IMR-90 (cell line): ENCODE measurements around the gene SLC25A11. TPM values are rescaled to one million over a fixed set of nuclear protein-coding genes. Genes with fewer than 3 reads are reported as not detected.
A peak's percentile ranks its signal among the peaks of the same experiment; 100 is the strongest.

ENCODE experiments used
- ATAC-seq: fragments of 200-7000 bp; cut with Tn5 transposase; 2 replicates; pipeline ENCODE4 v1.9.1; 2020; ENCODE audit warnings: low read depth, mild to moderate bottlenecking, moderate library complexity
- BruUV-seq: library from RNA; stranded (reverse); fragments of 400-500 nt; replicated peaks from 2 replicates; lab custom pipeline; 2021; lab: Mats Ljungman, UMichigan
- CTCF ChIA-PET: fragments of 300-600 bp; formaldehyde crosslinking; extraction: SDS; loops from one replicate; lab custom pipeline; 2021; ENCODE audit warnings: antibody characterized with exemption; lab: Yijun Ruan, JAX
- POLR2A ChIA-PET: fragments of 300-600 bp; sonication (Branson Sonifier 250); formaldehyde crosslinking; loops from one replicate; lab custom pipeline; 2022; ENCODE audit warnings: antibody characterized with exemption; ENCODE audit not compliant: unreplicated experiment; lab: Charles Lee
- DNase-seq: peaks from one replicate; pipeline ENCODE4 v3.0.0; 2013
- H2AFZ ChIP-seq: replicated peaks from 2 replicates; pipeline ENCODE3; 2013; ENCODE audit warnings: low read length, mild to moderate bottlenecking; ENCODE audit not compliant: poor library complexity
- H2AK5ac ChIP-seq: 2 replicates; pipeline ENCODE4 v1.6.1; 2013; ENCODE audit warnings: low read depth, low read length, inconsistent platforms
- H2AK9ac ChIP-seq: replicated peaks from 2 replicates; pipeline ENCODE3; 2013; ENCODE audit warnings: mild to moderate bottlenecking, low read depth, low read length, moderate library complexity; ENCODE audit not compliant: poor library complexity
- H2BK120ac ChIP-seq: 2 replicates; pipeline ENCODE4 v1.6.1; 2013; ENCODE audit warnings: low read depth, low read length, inconsistent platforms
- H2BK15ac ChIP-seq: 3 replicates; pipeline ENCODE4 v1.6.1; 2013; ENCODE audit warnings: low read depth, low read length, inconsistent platforms
- H2BK20ac ChIP-seq: 2 replicates; pipeline ENCODE4 v1.6.1; 2013; ENCODE audit warnings: low read depth, mild to moderate bottlenecking, inconsistent platforms, low read length, moderate library complexity
- H2BK5ac ChIP-seq: 2 replicates; pipeline ENCODE4 v1.6.1; 2013; ENCODE audit warnings: mild to moderate bottlenecking, low read depth, low read length, inconsistent platforms; ENCODE audit not compliant: poor library complexity, severe bottlenecking
- H3K14ac ChIP-seq: replicated peaks from 2 replicates; pipeline ENCODE4 v1.6.1; 2013; ENCODE audit warnings: low read depth, low read length, inconsistent platforms
- H3K18ac ChIP-seq: 2 replicates; pipeline ENCODE4 v1.6.1; 2013; ENCODE audit warnings: low read depth, low read length, control low read depth
- H3K23ac ChIP-seq: 2 replicates; pipeline ENCODE4 v1.6.1; 2013; ENCODE audit warnings: low read depth, low read length, inconsistent platforms
- H3K27ac ChIP-seq: 2 replicates; pipeline ENCODE4 v1.5.1; 2013; ENCODE audit warnings: mild to moderate bottlenecking, control low read depth, low read length; ENCODE audit not compliant: insufficient read depth
- H3K27me3 ChIP-seq: 2 replicates; pipeline ENCODE4 v1.6.1; 2013; ENCODE audit warnings: low read length; ENCODE audit not compliant: control insufficient read depth, insufficient read depth
- H3K36me3 ChIP-seq: 2 replicates; pipeline ENCODE4 v1.6.1; 2013; ENCODE audit warnings: low read length, mixed read lengths; ENCODE audit not compliant: control insufficient read depth, insufficient read depth
- H3K4ac ChIP-seq: 2 replicates; pipeline ENCODE4 v1.6.1; 2013; ENCODE audit warnings: low read depth, low read length, inconsistent platforms
- H3K4me1 ChIP-seq: 2 replicates; pipeline ENCODE4 v1.6.1; 2013; ENCODE audit warnings: low read length, mixed read lengths; ENCODE audit not compliant: control insufficient read depth, insufficient read depth
- H3K4me2 ChIP-seq: 2 replicates; pipeline ENCODE4 v1.6.1; 2013; ENCODE audit warnings: low read depth, mild to moderate bottlenecking, control low read depth, low read length, moderate library complexity
- H3K4me3 ChIP-seq: 2 replicates; pipeline ENCODE4 v1.5.1; 2013; ENCODE audit warnings: low read depth, mild to moderate bottlenecking, control low read depth, low read length, moderate library complexity; ENCODE audit not compliant: insufficient read depth
- H3K56ac ChIP-seq: 2 replicates; pipeline ENCODE4 v1.6.1; 2013; ENCODE audit warnings: low read length, inconsistent platforms; ENCODE audit not compliant: insufficient read depth; ENCODE audit errors: extremely low read depth
- H3K79me1 ChIP-seq, 2 experiments: 2 replicates each; pipeline ENCODE4 v1.6.1; 2013; ENCODE audit warnings: low read length in 2 of 2, inconsistent platforms in 1 of 2, low read depth in 1 of 2
- H3K9ac ChIP-seq: 2 replicates; pipeline ENCODE4 v1.6.1; 2013; ENCODE audit warnings: low read depth, low read length, control low read depth
- H3K9me1 ChIP-seq: 2 replicates; pipeline ENCODE4 v1.6.1; 2013; ENCODE audit warnings: low read length, inconsistent platforms; ENCODE audit not compliant: insufficient read depth
- H3K9me3 ChIP-seq: 2 replicates; pipeline ENCODE4 v1.6.1; 2013; ENCODE audit warnings: low read length; ENCODE audit not compliant: control insufficient read depth, insufficient read depth
- H4K20me1 ChIP-seq: 2 replicates; pipeline ENCODE4 v1.6.1; 2013; ENCODE audit warnings: low read length, inconsistent platforms; ENCODE audit not compliant: insufficient read depth
- H4K5ac ChIP-seq: 2 replicates; pipeline ENCODE4 v1.6.1; 2013; ENCODE audit warnings: mild to moderate bottlenecking, low read depth, low read length, control low read depth
- H4K8ac ChIP-seq, 2 experiments: 2 replicates each; pipeline ENCODE4 v1.6.1; 2013; ENCODE audit warnings: low read depth in 2 of 2, low read length in 2 of 2, control low read depth in 1 of 2, inconsistent platforms in 1 of 2
- H4K91ac ChIP-seq: 2 replicates; pipeline ENCODE4 v1.6.1; 2013; ENCODE audit warnings: low read depth, low read length, inconsistent platforms; ENCODE audit not compliant: insufficient read depth
- BHLHE40 ChIP-seq: fragments of 150-350 bp; IDR thresholded peaks from 2 replicates; pipeline ENCODE4 v1.6.1; 2016; ENCODE audit warnings: mild to moderate bottlenecking, low read depth, low read length
- MAZ ChIP-seq: IDR thresholded peaks from 2 replicates; pipeline ENCODE4 v1.6.1; 2012; ENCODE audit warnings: low read depth, mild to moderate bottlenecking, low read length, improper control_type of control experiment, moderate library complexity, borderline replicate concordance
- RFX5 ChIP-seq: IDR thresholded peaks from 2 replicates; pipeline ENCODE4 v1.8.0; 2012; ENCODE audit warnings: low read depth, mild to moderate bottlenecking, low read length, moderate library complexity
- USF2 ChIP-seq: fragments of 150-350 bp; IDR thresholded peaks from 2 replicates; pipeline ENCODE4 v1.6.1; 2017; ENCODE audit warnings: mild to moderate bottlenecking, antibody characterized with exemption, low read length, low read depth
- WGBS, 2 experiments: methylation state at CpG; one replicate each; pipeline versions ENCODE4 v1.1.5 to v1.1.7; 2013; ENCODE audit warnings: missing lambda C conversion rate in 2 of 2; ENCODE audit not compliant: insufficient read length in 1 of 2; ENCODE audit errors: extremely low coverage in 2 of 2; 5-methylcytosine and 5-hydroxymethylcytosine counted together
- dilution Hi-C: fragments of 300-500 bp; cut with HindIII; formaldehyde crosslinking; loops from one replicate; pipeline ENCODE4 v1.14.3; 2018; ENCODE audit warnings: low sequenced_read_pairs; ENCODE audit not compliant: unreplicated experiment
- in situ Hi-C: fragments of 300-500 bp; cut with MboI; formaldehyde crosslinking; loops from 3 replicates; pipeline ENCODE4 v1.14.3; 2019; ENCODE audit warnings: low sequenced_read_pairs, inconsistent platforms, mixed read lengths
- intact Hi-C: fragments of 100-400 bp; cut with micrococcal nuclease; formaldehyde crosslinking; loops from 2 replicates; pipeline ENCODE4 v1.10.0; 2022
- polyA plus RNA-seq, 3 experiments: library from polyadenylated mRNA; depleted of rRNA; stranded (reverse); fragments of >200 nt; gene quantifications; 2 replicates each; pipeline ENCODE4 v1.2.3, GENCODE V29; 2012; ENCODE audit warnings: low replicate concordance in 1 of 3
- total RNA-seq: library from RNA; depleted of rRNA; stranded (reverse); fragments of >200 nt; gene quantifications from 2 replicates; pipeline ENCODE4 v1.2.3, GENCODE V29; 2012

SLC25A11 gene
- total and polyA plus RNA-seq, 2 of the 4 experiments (the other 2 are of a cell fraction): 35.0 to 62.2 TPM

- peak overlapping the region; percentile 96 to 97; a peak in 2 of 4 replicates for H4K8ac ChIP-seq
- no TSS peak for BruUV-seq
- peak overlapping the region; percentile 88; the same call in 1 of the 2 replicates for H3K23ac ChIP-seq
- peaks cover 22% of the 10 kb centered on the region for H3K9me1 ChIP-seq
- H2AFZ ChIP-seq: no peak overlapping the region
- H4K20me1 ChIP-seq: peaks cover 3% of the 10 kb centered on the region; the same call in 1 of the 2 replicates
- H2AK5ac ChIP-seq: 0 out of 2 replicates have a peak overlapping the region, but pooled peaks have one; percentile 17
- H3K4ac ChIP-seq: peak overlapping the region; percentile 100
- no peak overlapping the region for H3K9ac ChIP-seq
- H3K4me3 ChIP-seq: no peak overlapping the region
- no peaks in the 10 kb centered on the region for H3K27me3 ChIP-seq
- no peak overlapping the region; the same call in 1 of the 2 replicates for H3K4me2 ChIP-seq
- peak overlapping the region; percentile 79 for H3K27ac ChIP-seq
- H3K14ac ChIP-seq: peak overlapping the region; percentile 83; the same call in 1 of the 2 replicates
- intact Hi-C loops (no loop called here), dilution Hi-C loops (no loop called here), in situ Hi-C loops (no loop called here)
- peaks cover 33% of the 10 kb centered on the region for H3K36me3 ChIP-seq
- peaks cover 14% of the 10 kb centered on the region for H3K4me1 ChIP-seq
- DNase-seq: no peak
- H2BK5ac ChIP-seq: peak overlapping the region; percentile 21
- ChIA-PET POLR2A (interaction anchor here (1.4 kb wide), 1 partner anchor 9 kb away, joined by 4 read pairs; no protein-coding TSS in a partner anchor), CTCF (interaction anchor here (1.1 to 1.9 kb wide), 2 partner anchors 10 to 61 kb away, joined by 3 to 6 read pairs; no protein-coding TSS in a partner anchor)
- H3K18ac ChIP-seq: no peak overlapping the region
- H3K79me1 ChIP-seq: peaks cover 15 to 68% of the 10 kb centered on the region in 2 experiments
- H3K9me3 ChIP-seq: no peaks in the 10 kb centered on the region
- H4K5ac ChIP-seq: no peak overlapping the region
- H3K56ac ChIP-seq: no peak overlapping the region
- no peak overlapping the region; the same call in 1 of the 2 replicates for H2BK20ac ChIP-seq
- H4K91ac ChIP-seq: peak overlapping the region; percentile 99
- H2BK120ac ChIP-seq: peak overlapping the region; percentile 85; the same call in 1 of the 2 replicates
- 89% methylated on average over 4 of the region's 8 CpGs; no CpG with 5 or more reads in 1 of the 2 experiments for WGBS, 2 experiments
- H2AK9ac ChIP-seq: peak overlapping the region; percentile 100
- TF ChIP-seq USF2 (no peak), RFX5 (no peak), BHLHE40 (no peak), MAZ (no peak)
- no peak overlapping the region; the same call in 2 of the 3 replicates for H2BK15ac ChIP-seq
- no peak for ATAC-seq
These were observed 30.4 kb upstream of the SLC25A11 start for GRCh38 chr17:4970273-4970672.
